ENCODE data around the gene TCP11L1.

GRCh38 chr11:33055375-33055774, 16.0 kb downstream of the TCP11L1 start:
- TF ChIP-seq TAF1 (conservative IDR thresholded peaks at IDR 0.05) (no peak), HNF4A (conservative IDR thresholded peaks at IDR 0.05) (no peak), CTCF (IDR thresholded peaks at IDR 0.05; ENCODE audit: low read depth, low read length, missing input control) (no peak), SP1 (IDR thresholded peaks at IDR 0.05) (no peak), YY1 (IDR thresholded peaks at IDR 0.05) (no peak), ZBTB33 (IDR thresholded peaks at IDR 0.05) (no peak), ATF3 (IDR thresholded peaks at IDR 0.05) (no peak)

Measured in liver (tissue), 3 donors.